Skeletal muscle cell (primary cell): ENCODE measurements around the gene CUL7.
"Not testable (repeated sequence)": the region's sequence is repeated elsewhere in the genome, so short reads cannot be mapped to it uniquely, and the experiment has no call there.

Source experiments
- DNase-seq: peaks from one replicate; pipeline ENCODE4 v3.0.0-alpha.2; 2010; ENCODE audit warnings: low read depth
- H3K4me3 ChIP-seq: 2 replicates; pipeline ENCODE4 v1.5.1; 2011; ENCODE audit warnings: low read depth, mild to moderate bottlenecking, control low read depth, low read length, moderate library complexity

CUL7 gene

DNA sequence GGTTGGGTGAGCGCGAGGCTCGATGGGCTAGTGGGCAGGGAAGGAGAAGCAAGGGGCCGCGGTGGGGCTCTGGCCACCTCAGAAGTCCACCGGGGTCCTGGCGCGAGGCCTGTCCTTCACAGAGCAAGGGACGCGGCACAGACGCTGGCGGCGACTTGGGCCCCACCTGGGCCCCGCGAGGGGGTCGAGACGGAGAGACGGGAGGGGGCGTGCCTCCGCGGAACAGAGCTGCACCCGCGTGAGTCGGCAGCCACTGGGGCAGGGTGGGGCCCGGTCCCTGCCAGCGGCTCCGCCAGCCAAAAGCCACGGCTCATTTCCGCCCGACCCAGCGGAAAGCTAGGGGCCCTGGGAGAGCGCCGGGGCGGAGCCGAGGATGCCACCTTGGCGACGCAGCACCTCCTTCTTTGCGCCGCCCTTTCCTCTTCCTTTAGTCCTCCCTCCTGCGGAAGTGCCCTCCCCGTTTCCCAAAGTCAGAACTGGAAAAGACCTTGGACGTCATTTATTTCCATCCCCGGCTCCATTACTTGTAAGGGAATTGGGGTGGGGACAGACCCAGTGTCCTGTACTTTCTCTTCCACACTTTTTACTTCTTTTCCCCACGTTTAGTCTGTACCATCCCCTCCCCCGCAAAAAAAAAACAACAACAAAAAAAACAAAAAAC lies at the start of gene CUL7:
Gene CUL7 (minus strand): TSS at position 307 of the 661 bp plus-strand sequence. CDS start 1,063 bp downstream, outside the sequence.
- DNase-seq: peak; percentile 84
- peak within 1 kb of the TSS; percentile 91 for H3K4me3 ChIP-seq

DNA sequence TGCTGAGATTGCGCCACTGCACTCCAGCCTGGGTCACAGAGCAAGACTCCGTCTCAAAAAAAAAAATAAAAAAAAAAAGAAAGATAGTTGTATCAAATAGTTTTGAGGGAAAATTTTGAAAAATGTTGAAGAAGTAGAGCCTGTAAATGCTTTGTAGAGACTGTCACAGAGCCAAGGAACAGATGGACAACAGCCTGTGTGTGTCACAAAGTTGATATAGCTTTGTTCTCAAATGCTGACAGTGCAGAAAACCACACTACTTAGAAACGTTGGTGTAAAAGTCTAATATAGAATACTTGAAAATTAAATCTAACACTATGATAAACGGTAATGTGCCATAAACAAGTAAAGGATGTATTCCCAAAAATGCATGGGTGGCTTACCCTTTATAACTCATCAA lies 47.8 kb upstream of the CUL7 start:
- no peak for DNase-seq
- H3K4me3 ChIP-seq: no peak overlapping the region

DNA sequence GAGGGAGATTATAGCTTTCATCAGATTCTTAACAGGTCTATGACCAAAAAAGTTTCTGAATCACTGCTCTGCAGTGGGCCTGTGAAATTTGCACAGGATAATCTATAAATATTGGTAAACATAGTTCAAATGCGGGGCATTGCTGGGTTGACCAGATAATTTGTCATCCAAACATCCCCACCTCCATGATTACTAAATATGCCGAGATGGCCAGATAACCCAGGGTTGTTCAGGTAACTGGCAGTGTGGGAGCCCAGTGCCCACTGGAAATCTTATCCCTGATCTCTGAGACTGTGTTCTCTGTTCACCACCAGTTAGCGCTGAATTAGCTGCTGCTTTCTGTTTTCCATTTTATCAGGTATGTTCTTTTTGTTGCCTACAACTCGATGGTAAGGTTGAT lies 43.9 kb upstream of the CUL7 start:
- DNase-seq: no peak
- no peak overlapping the region for H3K4me3 ChIP-seq

DNA sequence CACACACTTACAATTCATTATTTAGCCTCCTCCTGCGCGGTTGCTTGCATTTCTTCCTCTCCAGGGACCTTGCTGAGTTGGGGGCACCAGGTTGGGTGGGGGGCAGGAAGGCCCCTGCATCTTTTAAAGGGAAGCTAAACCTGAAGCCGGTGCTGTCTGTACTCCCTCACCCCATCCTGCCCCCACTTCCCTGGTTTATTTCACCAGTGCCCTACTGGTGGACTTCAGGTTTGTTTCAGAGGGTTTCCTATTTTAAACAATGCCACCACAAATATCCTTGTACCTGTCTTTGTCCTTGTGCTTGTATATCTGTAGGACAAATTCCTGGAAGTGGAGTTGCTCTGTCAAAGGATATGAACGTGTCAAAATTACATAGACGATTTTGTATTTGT lies 43.4 kb upstream of the CUL7 start:
- DNase-seq: no peak
- H3K4me3 ChIP-seq: no peak overlapping the region

DNA sequence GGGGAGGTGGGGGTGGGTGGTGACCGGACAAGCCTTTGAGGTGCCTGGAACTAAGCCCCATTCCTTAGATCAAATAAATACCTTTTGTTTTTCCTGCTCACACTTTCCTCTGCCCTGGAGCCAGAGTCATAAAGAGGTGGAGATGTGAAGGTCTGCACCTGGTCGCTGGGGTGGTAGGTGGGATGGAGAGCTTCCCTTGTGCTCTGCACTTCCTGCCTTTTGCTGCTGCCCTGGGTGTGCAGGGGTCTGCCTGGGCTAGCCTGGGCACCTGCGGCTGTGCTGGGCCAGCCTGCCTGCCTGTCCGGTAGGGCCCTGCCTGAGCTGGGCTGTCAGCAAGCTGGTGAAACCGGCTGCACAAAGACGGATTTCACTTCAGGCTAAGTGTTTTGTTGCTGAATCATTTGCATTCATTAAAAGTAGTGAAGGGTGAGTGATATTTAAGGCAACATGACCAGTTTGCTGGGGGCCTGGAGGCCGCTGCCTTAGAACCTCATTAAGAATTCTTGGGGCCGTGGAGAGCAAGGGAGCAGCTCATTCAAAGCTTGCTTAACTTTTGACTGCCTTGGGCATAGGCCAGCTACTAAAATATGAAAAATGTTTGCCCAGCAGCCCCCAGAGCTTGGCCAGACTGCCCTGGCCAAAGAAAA lies 42.9 kb upstream of the CUL7 start:
- no peak overlapping the region for H3K4me3 ChIP-seq
- DNase-seq: no peak

DNA sequence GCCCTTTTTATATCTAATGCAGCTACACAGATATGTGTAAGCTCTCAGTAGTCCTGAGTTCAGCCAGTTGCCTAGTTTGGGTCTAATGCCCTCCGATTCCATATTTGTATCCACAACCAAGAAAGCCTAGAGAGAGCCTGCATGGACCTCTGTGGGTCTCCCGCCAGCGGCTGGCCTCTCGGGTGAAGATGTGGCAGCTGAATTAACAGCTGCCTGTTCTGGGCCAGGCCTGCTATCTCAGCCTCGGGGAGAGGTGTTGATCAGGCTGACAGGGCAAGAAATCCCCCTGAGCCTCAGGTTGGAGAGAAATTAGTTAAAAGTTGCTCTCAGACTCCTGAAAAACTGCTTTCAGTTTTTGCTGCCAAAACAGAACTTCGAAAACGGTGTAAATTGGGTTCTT lies 42.3 kb upstream of the CUL7 start:
- DNase-seq: no peak
- H3K4me3 ChIP-seq: no peak overlapping the region

DNA sequence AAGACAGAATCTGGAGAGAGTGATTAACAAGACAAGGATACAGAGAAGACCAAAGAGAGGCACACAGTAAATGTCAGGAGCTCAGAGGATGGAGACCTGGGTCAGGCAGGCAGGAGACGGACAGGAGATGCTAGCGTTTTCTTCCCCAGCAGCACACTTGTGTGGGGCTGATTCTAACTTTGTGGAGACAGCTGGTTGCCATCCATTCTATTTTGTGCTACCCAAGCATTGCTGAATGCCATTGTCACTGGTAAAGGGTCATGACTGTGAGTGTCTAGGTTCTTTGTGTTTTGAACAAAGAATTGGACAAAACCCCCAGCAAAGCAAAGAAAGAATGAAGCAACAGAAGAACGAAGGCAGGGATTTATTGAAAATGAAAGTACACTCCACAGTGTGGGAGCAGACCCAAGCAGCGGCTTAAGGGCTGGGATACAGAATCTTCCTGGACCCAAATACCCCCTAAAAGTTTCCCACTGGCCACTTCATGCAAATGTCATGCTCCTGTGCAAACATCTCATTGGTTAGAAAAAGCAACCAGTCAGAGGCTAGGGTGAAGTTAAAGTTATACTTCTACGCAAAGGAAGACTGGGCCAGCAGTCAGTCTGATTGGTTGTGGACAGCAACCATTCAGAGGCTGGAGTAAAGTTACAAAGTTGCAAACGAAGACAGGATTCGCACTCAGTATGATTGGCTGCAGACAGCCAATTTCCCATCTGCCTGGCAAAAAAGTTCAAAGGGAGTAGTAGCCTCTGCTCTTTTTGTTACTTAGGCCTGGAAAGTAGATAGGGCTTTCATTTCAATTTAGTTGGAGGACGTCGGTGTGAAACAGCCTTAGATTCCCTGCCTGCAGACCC lies 40.0 kb upstream of the CUL7 start:
- H3K4me3 ChIP-seq: peak overlapping the region; percentile 12
- DNase-seq: no peak

DNA sequence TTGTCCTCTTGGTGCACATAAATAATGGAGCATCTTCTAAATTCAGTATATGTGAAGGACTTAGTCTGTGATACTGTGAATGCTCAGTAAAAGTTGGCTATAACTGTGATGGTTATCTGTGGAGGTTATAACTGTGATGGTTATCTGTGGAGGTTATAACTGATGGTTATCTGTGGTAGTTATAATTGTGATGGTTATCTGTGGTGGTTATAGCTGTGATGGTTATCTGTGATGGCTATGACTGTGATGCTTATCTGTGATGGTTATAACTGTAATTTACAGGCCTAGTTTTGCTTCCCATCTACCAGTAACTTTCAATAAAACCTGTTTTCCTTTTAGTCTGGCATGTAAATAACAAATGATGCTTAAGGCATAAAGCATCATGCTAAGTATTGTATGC lies 39.0 kb upstream of the CUL7 start:
- no peak for DNase-seq
- H3K4me3 ChIP-seq: no peak overlapping the region

DNA sequence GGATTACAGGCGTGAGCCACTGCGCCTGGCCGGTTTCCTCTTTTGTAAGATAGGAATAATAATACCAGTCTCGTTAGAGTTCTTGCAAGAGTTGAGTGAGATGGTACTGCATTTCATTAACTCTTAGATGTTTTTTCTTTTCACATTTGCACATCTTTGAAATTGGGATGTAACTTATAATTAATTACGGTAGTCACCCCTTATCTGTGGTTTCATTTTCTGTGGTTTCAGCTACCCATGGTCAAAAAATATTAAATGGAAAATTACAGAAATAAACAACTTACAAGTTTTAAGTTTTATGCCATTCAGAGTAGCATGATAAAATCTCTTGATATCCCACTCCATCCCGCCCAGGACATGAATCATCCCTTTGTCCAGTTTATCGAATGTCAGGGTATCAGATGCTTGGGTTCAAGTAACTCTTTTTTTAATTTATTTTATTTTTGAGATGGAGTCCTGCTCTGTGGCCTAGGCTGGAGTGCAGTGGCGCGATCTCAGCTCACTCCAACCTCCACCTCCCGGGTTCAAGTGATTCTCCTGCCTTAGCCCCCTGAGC lies 37.9 kb upstream of the CUL7 start:
- no peak for DNase-seq
- no peak overlapping the region for H3K4me3 ChIP-seq

DNA sequence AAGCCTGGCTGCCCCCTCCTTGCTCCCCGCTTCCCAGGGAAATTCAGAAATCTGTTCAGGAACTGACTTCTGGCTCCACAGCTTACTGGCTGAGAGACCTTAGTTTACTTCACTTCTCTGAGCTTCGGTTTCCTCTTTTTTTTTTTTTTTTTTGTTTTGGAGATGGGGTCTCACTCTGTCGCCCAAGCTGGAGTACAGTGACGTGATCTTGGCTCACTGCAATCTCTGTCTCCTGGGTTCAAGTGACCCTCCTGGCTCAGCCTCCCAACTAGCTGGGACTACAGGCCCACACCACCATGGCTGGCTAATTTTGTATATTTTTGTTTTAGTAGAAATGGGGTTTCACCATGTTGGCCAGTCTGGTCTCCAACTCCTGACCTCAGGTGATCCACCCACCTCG lies 37.4 kb upstream of the CUL7 start:
- no peak for DNase-seq
- no peak overlapping the region for H3K4me3 ChIP-seq

DNA sequence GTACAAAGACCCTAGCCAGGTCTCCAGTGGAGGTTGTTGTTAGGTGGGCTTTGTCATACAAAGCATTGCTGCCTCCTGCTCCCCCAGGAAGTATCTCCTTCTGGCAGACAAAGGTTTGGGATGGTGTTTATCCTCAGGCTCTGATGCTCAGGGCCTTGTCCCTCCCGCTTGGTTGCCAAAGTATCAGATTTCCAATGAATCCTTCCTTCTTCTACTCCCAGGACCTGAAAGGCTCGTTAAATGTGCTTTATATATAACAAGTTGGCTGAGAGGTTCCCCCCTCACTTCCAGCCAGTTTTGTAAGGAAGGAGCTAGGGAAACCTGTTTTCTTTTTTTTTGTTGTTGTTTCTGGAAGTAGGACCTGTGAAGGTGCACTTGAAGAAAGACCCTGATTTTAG lies 36.9 kb upstream of the CUL7 start:
- no peak for DNase-seq

DNA sequence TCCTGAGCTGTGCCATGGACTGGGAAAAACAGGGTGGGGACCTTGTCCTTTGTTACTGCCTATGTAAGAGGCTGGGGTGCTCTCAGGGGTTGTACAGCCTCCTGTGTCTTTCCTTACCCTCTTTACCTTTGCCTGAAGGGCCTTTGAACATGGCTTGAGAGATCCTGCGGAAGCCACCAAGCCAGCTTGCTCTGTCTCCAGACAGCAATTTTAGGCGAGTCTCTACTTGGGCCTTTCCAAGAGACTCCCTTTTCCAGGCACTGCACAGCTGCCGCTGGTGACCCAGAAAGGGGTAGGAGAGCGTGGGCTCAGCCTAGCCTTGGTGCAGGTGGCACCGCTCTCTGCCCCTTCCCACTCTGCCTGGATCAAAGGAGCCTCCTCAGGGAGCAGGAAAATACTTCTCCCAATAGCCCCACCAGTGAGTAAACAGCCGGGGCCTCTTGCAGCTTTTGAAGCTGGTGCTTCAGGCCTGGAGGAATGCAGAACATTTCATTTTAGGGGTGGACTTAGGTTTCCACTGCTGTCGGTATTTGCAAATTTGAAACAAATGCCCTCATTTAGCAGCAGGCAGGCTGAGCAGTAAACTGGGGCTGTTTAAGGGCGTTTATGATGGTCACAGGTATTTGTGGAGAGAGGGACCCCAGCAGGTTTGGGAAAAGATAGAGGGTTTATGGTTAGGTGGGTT lies 36.4 kb upstream of the CUL7 start:
- H3K4me3 ChIP-seq: no peak overlapping the region
- no peak for DNase-seq

More for the DNA sequence above, 36.9 kb upstream of the CUL7 start:
- H3K4me3 ChIP-seq: no peak overlapping the region

DNA sequence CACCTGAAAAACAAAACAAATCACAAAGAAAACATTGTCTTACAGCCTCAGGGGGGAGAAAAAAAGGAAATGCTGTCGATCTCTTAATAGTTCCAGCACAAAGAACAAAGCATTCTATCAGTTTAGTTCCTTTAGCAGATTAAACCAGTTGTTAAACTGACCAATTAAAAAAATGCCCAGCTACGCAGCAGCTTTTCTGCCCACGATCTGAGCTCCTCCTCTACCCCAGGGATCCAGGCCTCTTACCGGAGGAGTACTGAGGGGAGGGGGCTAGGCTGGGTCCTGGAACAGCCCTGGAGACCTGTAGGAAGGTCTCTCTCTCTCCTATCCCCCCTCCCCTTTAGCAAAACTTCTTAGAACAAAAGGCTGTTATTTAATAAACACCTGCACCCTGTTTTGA lies 35.8 kb upstream of the CUL7 start:
- no peak for DNase-seq
- no peak overlapping the region for H3K4me3 ChIP-seq

DNA sequence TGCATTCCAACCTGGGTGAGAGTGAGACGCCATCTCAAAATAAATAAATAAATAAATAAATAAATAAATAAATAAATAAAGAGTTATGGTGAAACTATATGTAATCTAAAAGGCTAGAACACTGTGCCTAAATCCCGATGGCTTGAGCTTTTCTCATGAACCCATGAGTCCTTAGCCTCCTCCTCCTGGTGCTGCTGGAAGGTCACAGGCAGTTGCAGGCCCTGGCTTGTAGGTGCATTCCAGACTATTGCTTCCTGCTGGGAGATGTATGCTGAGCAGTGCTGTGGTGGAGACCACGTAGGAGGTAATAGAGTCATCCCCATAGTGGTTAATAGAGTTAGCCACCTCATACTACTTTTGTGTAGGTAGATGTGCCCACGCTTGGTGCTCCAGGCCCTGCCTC lies 35.0 kb upstream of the CUL7 start:
- no peak for DNase-seq
- H3K4me3 ChIP-seq: no peak overlapping the region

DNA sequence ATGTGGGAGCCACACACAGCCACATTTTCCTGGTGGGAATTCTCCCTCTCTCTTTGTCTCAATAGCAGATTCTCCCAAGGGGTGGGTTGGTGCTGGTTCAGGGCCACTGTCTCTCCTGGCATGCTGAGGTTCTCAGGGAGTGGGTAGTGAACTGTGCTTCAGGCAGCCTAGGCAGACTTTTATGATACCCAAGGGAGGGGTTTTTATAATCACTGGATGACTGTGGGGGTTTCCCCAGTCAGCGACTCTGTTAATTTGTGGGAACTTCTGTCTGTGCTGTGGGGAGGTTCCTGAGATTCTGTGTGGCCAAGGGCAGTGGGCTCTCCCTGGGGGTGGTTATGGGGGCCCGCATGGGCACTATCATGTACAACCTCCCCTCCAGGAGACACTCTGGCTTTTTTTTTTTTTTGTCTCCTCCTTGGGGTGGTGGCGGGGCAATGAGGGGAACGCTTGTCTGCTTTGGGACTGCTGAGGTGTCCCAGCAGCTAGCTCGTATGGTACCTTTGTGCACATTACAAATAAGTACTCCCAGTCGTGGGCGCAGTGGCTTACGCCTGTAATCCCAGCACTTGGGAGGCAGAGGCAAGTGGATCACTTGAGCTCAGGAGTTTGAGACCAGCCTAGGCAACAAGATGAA lies 32.5 kb upstream of the CUL7 start:
- DNase-seq: no peak
- H3K4me3 ChIP-seq: no peak overlapping the region

DNA sequence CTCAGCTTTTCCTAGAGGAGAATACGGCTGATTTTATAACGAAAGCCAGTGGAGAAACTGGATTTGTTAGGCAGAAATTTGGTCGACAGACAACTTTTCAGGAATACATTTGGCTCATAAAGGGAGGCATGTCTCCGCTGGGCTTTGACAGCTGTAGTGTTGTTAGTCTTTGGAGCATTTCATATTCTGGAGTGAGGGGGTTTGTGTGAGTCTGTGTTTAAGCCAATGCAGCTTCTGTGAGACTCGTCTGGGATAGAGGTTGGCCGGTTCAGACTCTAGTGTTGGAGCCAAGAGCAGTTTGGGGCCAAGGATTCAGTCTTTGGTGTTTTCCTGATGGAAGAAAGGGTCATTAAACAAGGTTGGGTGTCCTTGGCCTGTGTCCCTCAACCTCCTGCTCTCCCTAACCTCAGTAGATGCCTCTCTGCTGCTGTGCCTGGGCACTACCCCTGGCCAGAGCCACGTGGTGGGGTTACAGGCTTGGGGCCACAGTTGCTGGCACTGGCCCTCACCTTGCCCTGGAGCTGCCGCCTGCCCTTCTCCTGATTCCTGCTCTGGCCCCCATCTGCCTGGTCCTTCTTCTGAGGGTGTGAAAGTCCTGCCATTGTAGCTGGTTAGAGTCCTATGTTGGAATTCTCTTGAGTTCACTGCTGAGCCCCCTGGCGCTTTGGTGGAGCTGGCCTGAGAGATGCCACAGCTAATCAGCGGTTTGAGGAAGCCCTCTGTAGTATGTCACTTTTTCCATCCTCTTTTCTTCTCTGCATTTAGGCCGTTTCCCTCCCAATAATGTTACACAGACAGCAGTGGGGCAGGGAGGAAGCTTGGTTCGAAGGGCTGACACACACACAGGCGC lies 29.4 kb upstream of the CUL7 start:
- DNase-seq: no peak
- no peak overlapping the region for H3K4me3 ChIP-seq

DNA sequence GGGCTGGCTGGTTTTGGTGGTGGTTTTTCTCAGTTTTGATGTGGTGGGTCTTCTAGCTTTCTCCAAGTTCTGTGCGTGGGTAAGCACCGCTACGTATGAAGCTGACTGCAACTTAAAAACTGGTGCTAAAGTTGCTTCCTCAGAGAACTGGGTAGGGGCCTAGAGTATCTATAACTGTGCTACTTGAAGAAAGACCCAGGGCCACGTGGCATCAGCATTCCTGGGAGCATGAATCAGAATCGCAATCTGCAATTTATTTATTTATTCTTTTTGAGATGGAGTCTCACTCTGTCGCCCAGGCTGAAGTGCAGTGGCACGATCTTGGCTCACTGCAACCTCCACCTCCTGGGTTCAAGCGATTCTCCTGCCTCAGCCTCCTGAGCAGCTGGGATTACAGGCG lies 28.3 kb upstream of the CUL7 start:
- not testable (repeated sequence) for DNase-seq, H3K4me3 ChIP-seq

DNA sequence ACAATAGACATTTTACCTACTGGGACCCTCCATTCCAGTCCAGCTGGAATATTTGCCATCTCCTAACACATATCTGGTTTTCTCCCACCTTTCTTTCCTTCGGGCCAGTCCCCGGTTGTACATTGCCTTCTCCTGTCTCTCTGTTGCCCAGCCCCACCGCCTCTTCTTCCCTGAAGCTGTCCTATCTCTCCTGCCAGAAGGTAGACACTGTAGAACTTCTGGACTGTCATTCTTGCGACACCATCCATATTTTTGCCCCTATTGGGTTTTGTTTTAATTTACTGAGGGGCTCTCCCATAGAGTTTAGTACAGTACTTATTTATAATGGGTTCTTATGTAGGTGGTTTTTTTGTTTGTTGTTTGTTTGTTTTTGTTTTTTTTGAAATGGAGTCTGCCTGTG lies 27.4 kb upstream of the CUL7 start:
- no peak for DNase-seq

More for the DNA sequence above, 27.4 kb upstream of the CUL7 start:
- H3K4me3 ChIP-seq: no peak overlapping the region
